AG04449 (cell line): ENCODE measurements around the gene CLK4.

Source experiments
- CTCF ChIA-PET: fragments of 350-600 bp; formaldehyde crosslinking; extraction: SDS; loops from one replicate; lab custom pipeline; 2021; ENCODE audit warnings: antibody characterized with exemption; lab: Yijun Ruan, JAX
- POLR2A ChIA-PET: fragments of 400-600, 350-600 bp; formaldehyde crosslinking; extraction: SDS; loops from one replicate; lab custom pipeline; 2020; ENCODE audit warnings: antibody characterized with exemption, inconsistent platforms; lab: Yijun Ruan, JAX
- DNase-seq: peaks from one replicate; pipeline ENCODE4 v3.0.0-alpha.2; 2010; ENCODE audit warnings: low read depth, low spot score
- H3K4me3 ChIP-seq: 2 replicates; pipeline ENCODE4 v1.5.1; 2011; ENCODE audit warnings: low read depth, mild to moderate bottlenecking, control low read depth, low read length
- CTCF ChIP-seq: IDR thresholded peaks from one replicate; pipeline ENCODE4 v1.5.1; 2011; ENCODE audit warnings: mild to moderate bottlenecking, moderate library complexity, low read length, control low read depth, inconsistent platforms; ENCODE audit not compliant: insufficient read depth; ENCODE audit errors: missing control alignments

The CLK4 gene

GRCh38 chr5:178580271-178580955 is 46.4 kb downstream of the CLK4 start:
- POLR2A ChIA-PET: no interaction called here
- TF ChIP-seq CTCF: no peak
- CTCF ChIA-PET: no interaction called here

GRCh38 chr5:178577944-178578343 is 48.9 kb downstream of the CLK4 start:
- no peak overlapping the region for H3K4me3 ChIP-seq
- CTCF ChIA-PET: no interaction called here
- DNase-seq: no peak
- POLR2A ChIA-PET: no interaction called here
- TF ChIP-seq CTCF: no peak

More at GRCh38 chr5:178580271-178580955, 46.4 kb downstream of the CLK4 start:
- DNase-seq: no peak
- no peak overlapping the region for H3K4me3 ChIP-seq

- TF ChIP-seq CTCF: no peak
- no peak overlapping the region for H3K4me3 ChIP-seq
- no peak for DNase-seq
- ChIA-PET POLR2A (no interaction called here), CTCF (no interaction called here)
These were observed 49.4 kb downstream of the CLK4 start for GRCh38 chr5:178577376-178577839.

- TF ChIP-seq CTCF: no peak
These were observed 50.1 kb downstream of the CLK4 start for GRCh38 chr5:178576591-178577351.

GRCh38 chr5:178573216-178573615 is 53.6 kb downstream of the CLK4 start:
- no peak overlapping the region for H3K4me3 ChIP-seq
- no peak for TF ChIP-seq CTCF
- POLR2A ChIA-PET: no interaction called here
- CTCF ChIA-PET: no interaction called here
- DNase-seq: no peak

More at GRCh38 chr5:178576591-178577351, 50.1 kb downstream of the CLK4 start:
- no peak for DNase-seq
- no peak overlapping the region for H3K4me3 ChIP-seq
- ChIA-PET CTCF (no interaction called here), POLR2A (no interaction called here)

- no peak for TF ChIP-seq CTCF
- ChIA-PET POLR2A (no interaction called here), CTCF (no interaction called here)
- no peak for DNase-seq
- H3K4me3 ChIP-seq: no peak overlapping the region
These were observed 54.2 kb downstream of the CLK4 start for GRCh38 chr5:178572617-178573016.
